ENCODE results near the gene HOXA5. TPM values are rescaled to one million over a fixed set of nuclear protein-coding genes. Genes with fewer than 3 reads are reported as not detected.
A peak's percentile ranks its signal among the peaks of the same experiment; 100 is the strongest.

Gene HOXA5
- polyA plus RNA-seq, 3 donors, result 63.4 to 76.9 (median 64.7) TPM

GRCh38 chr7:27110186-27111031 lies 33.1 kb downstream of the HOXA5 start:
- peak; percentile 89 for DNase-seq

GRCh38 chr7:27109466-27110185 lies 33.9 kb downstream of the HOXA5 start:
- DNase-seq, result no peak

GRCh38 chr7:27108390-27109127 lies 34.9 kb downstream of the HOXA5 start:
- no peak for DNase-seq

- DNase-seq, result no peak
Measured at GRCh38 chr7:27107391-27108381, 35.8 kb downstream of the HOXA5 start.

- DNase-seq, result no peak
Measured at GRCh38 chr7:27106901-27107240, 36.6 kb downstream of the HOXA5 start.

GRCh38 chr7:27106181-27106900 lies 37.1 kb downstream of the HOXA5 start:
- no peak for DNase-seq

GRCh38 chr7:27105301-27106031 lies 38.0 kb downstream of the HOXA5 start:
- DNase-seq, result no peak

- DNase-seq, result peak; percentile 86
Measured at GRCh38 chr7:27104341-27105058, 39.0 kb downstream of the HOXA5 start.

- peak; percentile 48 for DNase-seq
Measured at GRCh38 chr7:27103489-27104226, 39.8 kb downstream of the HOXA5 start.

- peak; percentile 79 for DNase-seq
Measured at GRCh38 chr7:27102581-27103442, 40.7 kb downstream of the HOXA5 start, which contains the start of gene HOXA2. TSS of gene HOXA2 (minus strand) at chr7:27102683. CDS start at chr7:27102500, 183 bp downstream.

- DNase-seq, result no peak
Measured at GRCh38 chr7:27101957-27102580, 41.4 kb downstream of the HOXA5 start.

GRCh38 chr7:27101171-27101956 lies 42.1 kb downstream of the HOXA5 start:
- peak; percentile 85 for DNase-seq

- DNase-seq, result no peak
Measured at GRCh38 chr7:27100694-27101170, 42.7 kb downstream of the HOXA5 start.

- no peak for DNase-seq
Measured at GRCh38 chr7:27099453-27100370, 43.8 kb downstream of the HOXA5 start.

All from renal pelvis (tissue), 4 donors.